ENCODE measurements around the gene ZC3HAV1L. TPM values are rescaled to one million over a fixed set of nuclear protein-coding genes. Genes with fewer than 3 reads are reported as not detected.
"Not testable (repeated sequence)": the region's sequence is repeated elsewhere in the genome, so short reads cannot be mapped to it uniquely, and the experiment has no call there.

Gene ZC3HAV1L
- total and polyA plus RNA-seq, 2 experiments from 2014 or later = 6.0 to 23.5 TPM

- Histone ChIP-seq H3K9me3 (ENCODE audit: low read depth) (no peaks in the 10 kb centered on the region), H3K4me1 (ENCODE audit: low read depth) (no peaks in the 10 kb centered on the region), H3K27ac (no peak overlapping the region), H3K4me3 (no peak overlapping the region), H3K27me3 (no peaks in the 10 kb centered on the region), H3K36me3 (no peaks in the 10 kb centered on the region)
- TF ChIP-seq, protein P1, sequence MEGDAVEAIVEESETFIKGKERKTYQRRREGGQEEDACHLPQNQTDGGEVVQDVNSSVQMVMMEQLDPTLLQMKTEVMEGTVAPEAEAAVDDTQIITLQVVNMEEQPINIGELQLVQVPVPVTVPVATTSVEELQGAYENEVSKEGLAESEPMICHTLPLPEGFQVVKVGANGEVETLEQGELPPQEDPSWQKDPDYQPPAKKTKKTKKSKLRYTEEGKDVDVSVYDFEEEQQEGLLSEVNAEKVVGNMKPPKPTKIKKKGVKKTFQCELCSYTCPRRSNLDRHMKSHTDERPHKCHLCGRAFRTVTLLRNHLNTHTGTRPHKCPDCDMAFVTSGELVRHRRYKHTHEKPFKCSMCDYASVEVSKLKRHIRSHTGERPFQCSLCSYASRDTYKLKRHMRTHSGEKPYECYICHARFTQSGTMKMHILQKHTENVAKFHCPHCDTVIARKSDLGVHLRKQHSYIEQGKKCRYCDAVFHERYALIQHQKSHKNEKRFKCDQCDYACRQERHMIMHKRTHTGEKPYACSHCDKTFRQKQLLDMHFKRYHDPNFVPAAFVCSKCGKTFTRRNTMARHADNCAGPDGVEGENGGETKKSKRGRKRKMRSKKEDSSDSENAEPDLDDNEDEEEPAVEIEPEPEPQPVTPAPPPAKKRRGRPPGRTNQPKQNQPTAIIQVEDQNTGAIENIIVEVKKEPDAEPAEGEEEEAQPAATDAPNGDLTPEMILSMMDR (IDR thresholded peaks at IDR 0.05; ENCODE audit: low read depth, low read length) = no peak
- DNase-seq (ENCODE audit: low read depth in 1 of 2, low spot score in 1 of 2) = no peak
These were observed 9.3 kb downstream of the ZC3HAV1L start for GRCh38 chr7:139026551-139026950.

DNA sequence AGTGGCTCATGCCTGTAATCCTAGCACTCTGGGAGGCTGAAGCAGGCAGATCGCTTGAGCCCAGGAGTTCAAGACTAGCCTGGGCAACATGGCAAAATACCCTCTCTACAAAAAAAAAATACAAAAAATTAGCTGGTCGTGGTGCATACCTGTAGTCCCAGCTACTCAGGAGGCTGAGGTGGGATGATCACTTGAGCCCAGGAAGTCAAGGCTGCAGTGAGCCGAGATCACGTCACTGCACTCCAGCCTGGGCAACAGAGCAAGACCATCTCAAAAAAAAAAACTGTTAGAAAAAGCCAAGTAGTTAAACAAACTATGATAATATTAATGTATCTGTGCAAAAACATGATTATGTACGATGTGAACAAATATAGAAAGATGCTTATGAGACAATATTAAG lies 10.0 kb downstream of the ZC3HAV1L start:
- H3K36me3 ChIP-seq; H3K9me3 ChIP-seq (ENCODE audit: low read depth): not testable (repeated sequence)

GRCh38 chr7:139023076-139023475 lies 12.8 kb downstream of the ZC3HAV1L start:
- H3K4me1 ChIP-seq (ENCODE audit: low read depth) = no peaks in the 10 kb centered on the region
- no peak overlapping the region for H3K4me3 ChIP-seq
- H3K27me3 ChIP-seq = no peaks in the 10 kb centered on the region
- DNase-seq (ENCODE audit: low read depth in 1 of 2, low spot score in 1 of 2) = no peak
- H3K9me3 ChIP-seq (ENCODE audit: low read depth) = no peaks in the 10 kb centered on the region
- no peak overlapping the region for H3K27ac ChIP-seq
- no peaks in the 10 kb centered on the region for H3K36me3 ChIP-seq
- TF ChIP-seq, protein P1 (IDR thresholded peaks at IDR 0.05; ENCODE audit: low read depth, low read length) = no peak

More for the DNA sequence above, 10.0 kb downstream of the ZC3HAV1L start:
- not testable (repeated sequence) for DNase-seq (ENCODE audit: low read depth in 1 of 2, low spot score in 1 of 2); H3K4me3 ChIP-seq; H3K27me3 ChIP-seq; H3K27ac ChIP-seq; H3K4me1 ChIP-seq (ENCODE audit: low read depth)

- no peaks in the 10 kb centered on the region for H3K4me1 ChIP-seq (ENCODE audit: low read depth)
- DNase-seq (ENCODE audit: low read depth in 1 of 2, low spot score in 1 of 2) = no peak
- no peak overlapping the region for H3K27ac ChIP-seq
- H3K9me3 ChIP-seq (ENCODE audit: low read depth) = no peaks in the 10 kb centered on the region
- no peak overlapping the region for H3K4me3 ChIP-seq
- TF ChIP-seq, protein P1 (IDR thresholded peaks at IDR 0.05; ENCODE audit: low read depth, low read length) = no peak
- no peaks in the 10 kb centered on the region for H3K27me3 ChIP-seq
- H3K36me3 ChIP-seq = no peaks in the 10 kb centered on the region
These were observed 13.6 kb downstream of the ZC3HAV1L start for GRCh38 chr7:139022286-139022685.

DNA sequence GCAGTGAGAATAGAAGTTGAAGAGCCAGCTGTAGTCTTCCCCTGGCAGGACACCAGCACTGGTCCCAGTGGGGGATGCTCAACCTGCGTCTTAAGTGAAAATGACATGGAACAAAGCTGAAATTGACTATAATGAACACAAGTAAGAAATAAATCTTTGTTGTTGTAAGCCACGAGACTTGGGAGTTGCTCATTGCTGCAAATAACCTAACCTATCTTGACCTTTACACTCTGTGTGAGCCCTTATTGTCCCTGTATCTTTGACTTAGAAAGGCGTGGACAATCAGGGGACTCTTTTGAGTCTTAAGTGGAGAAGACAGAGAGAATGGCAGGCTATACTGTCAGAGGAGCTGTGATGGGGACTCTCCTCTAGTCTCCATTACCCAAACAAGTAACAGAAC lies 16.9 kb downstream of the ZC3HAV1L start:
- no peak for DNase-seq (ENCODE audit: low read depth in 1 of 2, low spot score in 1 of 2)
- no peaks in the 10 kb centered on the region for H3K36me3 ChIP-seq
- no peak overlapping the region for H3K4me3 ChIP-seq
- H3K9me3 ChIP-seq (ENCODE audit: low read depth) = no peaks in the 10 kb centered on the region
- no peaks in the 10 kb centered on the region for H3K4me1 ChIP-seq (ENCODE audit: low read depth)
- no peak overlapping the region for H3K27ac ChIP-seq
- no peaks in the 10 kb centered on the region for H3K27me3 ChIP-seq
- TF ChIP-seq, protein P1 (IDR thresholded peaks at IDR 0.05; ENCODE audit: low read depth, low read length) = no peak

DNA sequence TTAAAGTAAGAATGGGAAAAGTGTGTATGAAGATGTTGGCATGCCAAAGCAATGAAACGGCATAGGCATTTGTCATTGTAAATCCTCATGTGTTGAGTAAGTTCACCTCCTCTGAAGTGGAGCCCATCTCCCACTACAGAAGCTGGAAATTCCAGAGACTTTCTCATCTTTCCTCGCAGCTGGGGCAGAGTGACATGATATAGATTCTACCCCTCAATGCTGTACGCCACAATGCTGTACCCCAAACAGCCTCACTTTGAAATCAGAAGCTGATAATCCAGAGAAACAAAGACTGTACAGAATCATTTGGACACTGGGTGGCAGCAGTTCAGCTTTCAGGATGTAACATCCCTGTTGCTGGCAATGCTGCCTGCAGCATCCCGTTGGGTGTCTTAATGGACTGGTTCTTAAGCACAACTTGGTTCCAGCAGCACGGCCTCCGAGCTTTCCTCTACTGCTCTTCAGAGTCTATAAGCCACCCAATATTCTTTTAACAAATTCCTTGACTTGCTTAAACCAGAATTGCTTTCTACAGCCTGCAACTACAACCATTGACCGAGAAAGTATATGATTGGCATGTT lies 18.8 kb downstream of the ZC3HAV1L start:
- DNase-seq (ENCODE audit: low read depth in 1 of 2, low spot score in 1 of 2) = peak; percentile 71 to 82
- Histone ChIP-seq H3K9me3 (ENCODE audit: low read depth) (no peaks in the 10 kb centered on the region), H3K4me1 (ENCODE audit: low read depth) (no peaks in the 10 kb centered on the region), H3K27me3 (no peaks in the 10 kb centered on the region), H3K27ac (no peak overlapping the region), H3K4me3 (no peak overlapping the region), H3K36me3 (no peaks in the 10 kb centered on the region)
- TF ChIP-seq, protein P1 (IDR thresholded peaks at IDR 0.05; ENCODE audit: low read depth, low read length) = peak; percentile 71

Measured in cardiac muscle cell (in vitro differentiated cells and primary cell).